ENCODE data around the gene TRANK1.

The TRANK1 gene

DNA sequence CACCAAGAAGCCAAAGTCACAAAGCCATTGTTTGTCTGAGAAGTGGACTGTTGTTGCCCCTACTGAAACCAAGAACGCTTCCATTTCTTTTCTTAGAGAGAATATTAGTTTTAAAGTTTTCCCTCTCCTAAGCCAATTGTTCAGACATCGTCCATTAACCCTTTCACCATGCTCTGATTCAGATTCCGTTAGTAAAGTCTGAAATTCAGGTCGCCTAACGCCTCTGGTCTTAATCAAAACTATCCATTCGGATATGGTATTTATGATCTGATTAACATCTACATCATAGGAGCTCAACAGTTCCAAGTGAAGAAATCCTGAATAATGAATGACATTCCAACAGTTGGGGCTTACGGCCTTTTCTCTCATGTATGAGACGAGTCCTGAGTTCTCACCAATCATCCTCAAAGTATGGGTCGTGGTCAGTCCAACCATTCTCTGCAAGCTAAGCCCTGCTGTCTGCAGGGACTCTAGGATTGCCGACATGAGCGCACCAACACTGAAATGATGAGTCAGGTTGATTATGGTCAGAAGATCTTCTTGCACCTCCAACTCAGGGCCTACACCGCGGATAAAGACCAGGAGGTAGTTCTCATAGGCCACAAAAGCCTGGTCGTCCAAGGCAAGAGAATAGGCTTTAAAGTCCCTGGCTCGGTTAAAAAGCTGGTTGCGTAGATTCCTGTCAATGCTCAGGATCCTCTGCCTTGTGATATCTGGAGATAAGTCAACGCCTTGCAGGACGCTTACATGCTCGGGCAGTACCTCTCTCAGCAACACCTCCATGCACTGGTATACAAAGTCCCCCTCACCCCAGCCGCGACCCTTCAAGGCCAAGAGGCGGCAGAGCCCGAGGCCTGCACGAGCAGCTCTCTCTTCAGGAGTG lies 47.3 kb upstream of the TRANK1 start:
- H3K9ac ChIP-seq, result peak overlapping the region; percentile 90
- H3K4me1 ChIP-seq (ENCODE audit: low read depth, poor library complexity, severe bottlenecking), result peaks cover 31% of the 10 kb centered on the region
- H2AFZ ChIP-seq (ENCODE audit: low read depth), result peak overlapping the region; percentile 49; the same call in 1 of the 2 replicates
- no peaks in the 10 kb centered on the region for H3K27me3 ChIP-seq (ENCODE audit: insufficient read depth, low read depth)
- peak overlapping the region; percentile 64 for H3K4me2 ChIP-seq
- TF ChIP-seq, protein P1, sequence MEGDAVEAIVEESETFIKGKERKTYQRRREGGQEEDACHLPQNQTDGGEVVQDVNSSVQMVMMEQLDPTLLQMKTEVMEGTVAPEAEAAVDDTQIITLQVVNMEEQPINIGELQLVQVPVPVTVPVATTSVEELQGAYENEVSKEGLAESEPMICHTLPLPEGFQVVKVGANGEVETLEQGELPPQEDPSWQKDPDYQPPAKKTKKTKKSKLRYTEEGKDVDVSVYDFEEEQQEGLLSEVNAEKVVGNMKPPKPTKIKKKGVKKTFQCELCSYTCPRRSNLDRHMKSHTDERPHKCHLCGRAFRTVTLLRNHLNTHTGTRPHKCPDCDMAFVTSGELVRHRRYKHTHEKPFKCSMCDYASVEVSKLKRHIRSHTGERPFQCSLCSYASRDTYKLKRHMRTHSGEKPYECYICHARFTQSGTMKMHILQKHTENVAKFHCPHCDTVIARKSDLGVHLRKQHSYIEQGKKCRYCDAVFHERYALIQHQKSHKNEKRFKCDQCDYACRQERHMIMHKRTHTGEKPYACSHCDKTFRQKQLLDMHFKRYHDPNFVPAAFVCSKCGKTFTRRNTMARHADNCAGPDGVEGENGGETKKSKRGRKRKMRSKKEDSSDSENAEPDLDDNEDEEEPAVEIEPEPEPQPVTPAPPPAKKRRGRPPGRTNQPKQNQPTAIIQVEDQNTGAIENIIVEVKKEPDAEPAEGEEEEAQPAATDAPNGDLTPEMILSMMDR (conservative IDR thresholded peaks at IDR 0.05; ENCODE audit: low read depth, low read length), result no peak
- no peaks in the 10 kb centered on the region for H3K36me3 ChIP-seq (ENCODE audit: insufficient read depth)
- peak overlapping the region; percentile 93 for H3K27ac ChIP-seq
- H3K79me2 ChIP-seq (ENCODE audit: insufficient read depth, low read depth), result peaks cover 45% of the 10 kb centered on the region
- no peak overlapping the region for H3K4me3 ChIP-seq (IDR thresholded peaks at IDR 0.05; ENCODE audit: insufficient read depth, low read depth, low read length)
- no peaks in the 10 kb centered on the region for H4K20me1 ChIP-seq (ENCODE audit: insufficient read depth)

DNA sequence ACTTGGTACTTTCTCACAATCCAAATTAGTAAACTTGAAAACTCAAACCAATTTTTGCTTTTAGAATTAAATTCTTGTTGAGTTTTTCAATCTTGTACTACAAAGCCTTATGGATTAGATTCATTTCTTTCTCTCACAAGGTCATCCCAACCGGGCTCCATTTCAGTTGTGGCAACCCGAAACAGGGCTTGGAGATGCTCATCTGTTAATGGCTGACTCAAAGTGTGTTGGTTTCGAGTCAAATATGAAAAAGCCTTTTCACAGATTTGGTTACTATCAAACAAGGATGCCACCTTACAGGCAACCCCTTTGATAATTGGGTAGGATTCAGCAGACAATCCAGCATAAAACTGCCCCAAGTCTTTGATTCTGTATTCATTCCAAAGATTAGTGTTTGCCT lies 46.3 kb upstream of the TRANK1 start:
- Histone ChIP-seq H3K27ac (peak overlapping the region; percentile 93; the same call in 1 of the 2 replicates), H2AFZ (ENCODE audit: low read depth) (no peak overlapping the region), H3K36me3 (ENCODE audit: insufficient read depth) (no peaks in the 10 kb centered on the region), H3K4me3 (IDR thresholded peaks at IDR 0.05; ENCODE audit: insufficient read depth, low read depth, low read length) (no peak overlapping the region), H4K20me1 (ENCODE audit: insufficient read depth) (no peaks in the 10 kb centered on the region), H3K4me1 (ENCODE audit: low read depth, poor library complexity, severe bottlenecking) (peaks cover 31% of the 10 kb centered on the region), H3K79me2 (ENCODE audit: insufficient read depth, low read depth) (peaks cover 45% of the 10 kb centered on the region), H3K9ac (peak overlapping the region; percentile 90; the same call in 1 of the 2 replicates), H3K27me3 (ENCODE audit: insufficient read depth, low read depth) (no peaks in the 10 kb centered on the region), H3K4me2 (peak overlapping the region; percentile 64)
- TF ChIP-seq, protein P1 (conservative IDR thresholded peaks at IDR 0.05; ENCODE audit: low read depth, low read length), result no peak

DNA sequence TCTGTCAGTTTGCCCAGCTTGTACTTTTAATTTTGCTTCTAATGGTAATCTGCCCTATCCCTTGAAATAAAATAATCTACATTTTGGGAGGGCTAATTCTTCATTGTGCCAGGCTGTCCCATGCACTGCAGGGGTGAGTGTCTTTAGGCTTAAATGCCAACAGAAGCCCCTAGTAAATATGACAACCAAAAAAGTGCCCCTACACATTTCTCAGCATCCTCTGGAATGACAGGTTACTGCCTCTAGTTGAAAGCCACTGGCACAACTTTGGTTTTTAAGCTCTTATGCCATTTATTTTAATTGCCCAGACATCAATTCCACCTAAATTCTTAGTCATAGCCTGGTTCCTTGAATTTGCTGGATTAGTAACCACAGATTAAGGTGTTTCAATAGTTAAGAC lies 44.7 kb upstream of the TRANK1 start:
- TF ChIP-seq, protein P1 (conservative IDR thresholded peaks at IDR 0.05; ENCODE audit: low read depth, low read length), result no peak
- H3K4me2 ChIP-seq, result peak overlapping the region; percentile 64; the same call in 1 of the 2 replicates
- no peak overlapping the region for H3K9ac ChIP-seq
- peaks cover 45% of the 10 kb centered on the region for H3K79me2 ChIP-seq (ENCODE audit: insufficient read depth, low read depth)
- no peak overlapping the region for H3K4me3 ChIP-seq (IDR thresholded peaks at IDR 0.05; ENCODE audit: insufficient read depth, low read depth, low read length)
- no peak overlapping the region for H2AFZ ChIP-seq (ENCODE audit: low read depth)
- no peaks in the 10 kb centered on the region for H3K36me3 ChIP-seq (ENCODE audit: insufficient read depth)
- H3K27ac ChIP-seq, result no peak overlapping the region
- H4K20me1 ChIP-seq (ENCODE audit: insufficient read depth), result no peaks in the 10 kb centered on the region
- H3K4me1 ChIP-seq (ENCODE audit: low read depth, poor library complexity, severe bottlenecking), result peaks cover 26% of the 10 kb centered on the region
- H3K27me3 ChIP-seq (ENCODE audit: insufficient read depth, low read depth), result no peaks in the 10 kb centered on the region

DNA sequence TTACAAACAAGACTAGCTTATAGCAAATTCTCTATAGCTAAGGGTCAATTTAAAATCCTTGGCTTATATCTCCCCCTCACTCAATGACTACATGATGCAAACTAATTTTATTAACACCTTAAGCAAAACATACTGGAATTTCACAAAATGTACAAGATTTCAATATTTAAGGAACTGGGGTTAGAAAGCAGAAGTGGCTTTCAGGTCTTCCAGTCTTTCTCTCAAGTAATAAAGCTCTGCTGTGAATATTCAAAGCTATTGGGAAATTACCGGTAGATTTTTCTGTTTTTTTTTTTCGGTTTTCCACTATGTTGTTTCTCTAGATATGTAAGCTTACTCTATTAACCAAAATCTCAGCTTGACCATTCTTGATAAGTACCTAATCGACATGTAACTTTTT lies 44.2 kb upstream of the TRANK1 start:
- peaks cover 25% of the 10 kb centered on the region for H3K4me1 ChIP-seq (ENCODE audit: low read depth, poor library complexity, severe bottlenecking)
- no peaks in the 10 kb centered on the region for H4K20me1 ChIP-seq (ENCODE audit: insufficient read depth)
- H3K27me3 ChIP-seq (ENCODE audit: insufficient read depth, low read depth), result no peaks in the 10 kb centered on the region
- no peak overlapping the region for H3K9ac ChIP-seq
- H3K79me2 ChIP-seq (ENCODE audit: insufficient read depth, low read depth), result peaks cover 40% of the 10 kb centered on the region
- no peaks in the 10 kb centered on the region for H3K36me3 ChIP-seq (ENCODE audit: insufficient read depth)
- H3K27ac ChIP-seq, result no peak overlapping the region
- H3K4me3 ChIP-seq (IDR thresholded peaks at IDR 0.05; ENCODE audit: insufficient read depth, low read depth, low read length), result no peak overlapping the region
- H2AFZ ChIP-seq (ENCODE audit: low read depth), result no peak overlapping the region
- no peak overlapping the region for H3K4me2 ChIP-seq
- TF ChIP-seq, protein P1 (conservative IDR thresholded peaks at IDR 0.05; ENCODE audit: low read depth, low read length), result no peak

Data from KMS-11 (cell line).